Vagina (tissue), 2 donors: Measurements from ENCODE around the gene C1QTNF5.

Experiments
- CTCF ChIP-seq, 3 experiments: fragments of 450-650 bp in 2 of 3; fragments of 200-600 bp in 1 of 3; sonication (generic) in 1 of 3; IDR thresholded peaks; one replicate each; pipeline ENCODE4 v1.5.1; 2017 to 2019; ENCODE audit warnings: antibody characterized with exemption in 3 of 3, mild to moderate bottlenecking in 2 of 3, moderate library complexity in 2 of 3
- POLR2A ChIP-seq, 2 donors: fragments of 450-650 bp; IDR thresholded peaks; one replicate each; pipeline ENCODE4 v1.6.1; 2017; ENCODE audit warnings: antibody characterized with exemption in 2 of 2, mild to moderate bottlenecking in 2 of 2, moderate library complexity in 2 of 2
- POLR2AphosphoS5 ChIP-seq, 2 donors: sonication (generic); formaldehyde crosslinking; IDR thresholded peaks; one replicate each; pipeline ENCODE4 v1.9.0; 2017; ENCODE audit warnings: antibody characterized with exemption in 2 of 2, mild to moderate bottlenecking in 2 of 2, low read depth in 1 of 2; ENCODE audit not compliant: insufficient read depth in 1 of 2

- TF ChIP-seq CTCF (IDR thresholded peaks at IDR 0.05) (no peak), POLR2A (IDR thresholded peaks at IDR 0.05) (no peak), POLR2AphosphoS5 (IDR thresholded peaks at IDR 0.05; ENCODE audit: insufficient read depth in 1 of 2, low read depth in 1 of 2) (no peak)
Measured at GRCh38 chr11:119335091-119335654, 5.5 kb downstream of the C1QTNF5 start.
